HG03039 (cell line): ENCODE data around the gene HES7.

Source experiments
- ATAC-seq: cut with Tn5 transposase; IDR thresholded peaks from one replicate; pipeline ENCODE4 v1.9.1; 2021; ENCODE audit warnings: mild to moderate bottlenecking, moderate library complexity; ENCODE audit not compliant: unreplicated experiment

HES7 gene

GRCh38 chr17:8075574-8076342 is 48.1 kb downstream of the HES7 start:
- no peak for ATAC-seq

DNA sequence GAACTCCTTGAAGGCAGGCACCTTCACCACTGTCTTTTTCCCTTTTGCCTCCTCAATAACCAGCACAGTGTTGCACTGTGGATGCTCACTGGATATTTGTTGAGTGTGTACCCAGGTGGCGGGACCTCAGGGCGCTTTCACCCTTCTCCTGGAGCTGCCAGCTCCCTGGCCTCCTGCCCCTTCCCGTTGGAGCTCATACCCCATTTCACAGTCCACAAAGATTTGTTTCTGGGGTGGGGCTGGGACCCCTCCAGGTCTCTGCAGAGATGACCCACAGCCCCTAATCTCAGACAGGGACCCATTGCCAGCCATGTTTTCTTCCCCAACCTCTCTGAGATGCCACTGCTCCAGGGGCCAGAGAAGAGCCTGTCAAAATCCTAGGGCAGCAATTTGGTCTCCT is 48.8 kb downstream of the HES7 start:
- no peak for ATAC-seq

DNA sequence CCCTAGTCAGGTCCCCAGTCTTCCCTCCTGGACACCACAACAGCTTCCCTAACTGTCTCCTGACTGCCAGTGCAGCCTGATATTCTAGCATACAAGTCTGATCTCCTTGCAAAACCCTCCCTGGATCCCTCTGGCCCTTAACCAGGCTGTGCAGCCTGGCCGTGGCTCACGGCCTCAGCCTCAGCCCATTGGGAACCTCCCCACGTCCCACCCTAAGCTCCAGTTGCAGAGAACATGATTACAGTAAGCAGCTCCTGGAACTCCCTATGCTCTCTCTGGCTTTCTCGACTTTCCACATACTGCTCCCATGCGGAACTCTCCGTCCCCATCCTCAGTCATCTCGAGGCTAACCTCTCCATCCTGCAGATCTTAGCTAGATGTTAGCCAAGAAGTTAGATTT is 49.4 kb downstream of the HES7 start:
- no peak for ATAC-seq

GRCh38 chr17:8073627-8074484 is 50.0 kb downstream of the HES7 start:
- ATAC-seq: no peak

DNA sequence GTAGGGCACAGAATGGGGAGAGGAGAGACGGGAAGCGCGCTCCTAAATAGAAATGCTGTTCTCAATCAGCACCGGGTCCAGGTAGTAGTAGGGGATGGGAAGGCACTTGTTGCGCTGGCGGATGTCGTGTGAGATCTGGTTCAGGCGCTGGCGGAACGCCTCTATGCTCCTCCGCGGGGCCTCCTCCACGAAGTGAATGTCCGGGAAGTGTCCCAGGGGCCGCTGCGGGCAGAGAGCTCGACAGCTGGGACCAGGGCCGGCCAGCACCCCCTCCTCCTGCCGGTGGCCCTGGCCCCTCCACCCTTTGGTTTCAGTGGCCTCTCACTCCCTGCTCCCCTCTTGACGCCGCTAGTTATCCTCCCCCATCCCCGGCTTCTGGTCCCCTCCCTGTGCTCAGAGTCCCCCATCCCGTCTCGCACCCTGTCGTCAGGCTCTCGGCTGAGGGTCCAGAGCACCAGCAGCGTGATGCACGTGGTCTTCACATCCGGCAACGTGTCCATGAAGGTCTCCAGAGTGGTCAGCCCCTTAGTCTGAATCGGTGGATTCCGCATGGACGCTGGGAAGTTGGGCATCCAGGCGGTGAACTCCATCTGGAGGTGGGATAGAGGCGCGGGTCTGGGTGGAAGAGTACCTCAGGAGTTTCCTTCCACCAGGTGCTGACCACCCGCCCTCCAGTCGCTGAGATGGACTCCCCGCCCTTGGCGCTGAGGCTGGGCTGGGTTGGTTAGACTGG is 51.0 kb downstream of the HES7 start:
- ATAC-seq: no peak

- no peak for ATAC-seq
Observed at GRCh38 chr17:8072341-8072728, 51.6 kb downstream of the HES7 start.

GRCh38 chr17:8071496-8071895 is 52.4 kb downstream of the HES7 start:
- ATAC-seq: no peak
